Body of pancreas (tissue), 4 donors: Measurements from ENCODE around the gene G6PC3.

Source experiments
- POLR2A ChIP-seq, 3 donors: fragments of 450-650 bp; IDR thresholded peaks; one replicate each; pipeline ENCODE4 v1.6.1; 2016; ENCODE audit warnings: antibody characterized with exemption in 3 of 3, mild to moderate bottlenecking in 2 of 3
- TF ChIP-seq, protein P1 (sequence below), 7 experiments: fragments of 450-650 bp in 4 of 7; fragments of 200-600 bp in 3 of 7; sonication (generic) in 3 of 7; IDR thresholded peaks; one replicate each; pipeline ENCODE4 v1.5.1; 2016 to 2019; ENCODE audit warnings: antibody characterized with exemption in 7 of 7

DNA sequence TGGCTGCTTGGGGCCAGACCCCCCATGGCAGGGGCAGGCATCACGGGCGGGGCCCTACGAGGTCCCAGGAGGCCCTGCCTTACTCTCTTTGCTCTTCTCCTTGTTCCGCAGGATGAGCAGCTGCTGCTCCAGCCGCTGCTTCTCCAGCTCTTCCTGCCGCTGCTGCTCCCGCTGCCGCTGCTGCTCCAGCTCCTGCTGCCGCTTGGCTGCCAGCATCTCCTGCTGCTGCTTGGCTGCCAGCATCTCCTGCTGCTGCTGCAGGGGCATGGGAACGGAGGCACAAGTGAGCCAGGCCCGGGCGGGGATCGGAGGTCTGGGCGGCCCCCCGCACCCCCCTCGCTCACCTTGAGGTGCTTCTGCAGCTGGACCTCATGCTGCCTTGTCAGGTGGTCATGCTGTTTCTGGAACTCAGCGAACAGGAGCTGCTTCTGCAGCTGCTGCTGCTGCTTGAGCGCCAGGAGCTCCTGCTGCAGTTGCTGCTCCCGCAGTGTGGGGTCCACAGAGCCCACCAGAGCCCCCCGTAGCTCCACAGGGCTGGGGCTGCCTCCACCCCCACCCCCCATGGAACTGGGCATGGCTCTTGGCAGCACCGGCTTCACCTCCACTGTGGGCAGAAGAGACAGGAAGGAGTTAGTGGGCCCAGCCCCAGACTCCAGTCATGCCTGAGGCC, 22.8 kb downstream of the G6PC3 start:
- TF ChIP-seq, protein P1, sequence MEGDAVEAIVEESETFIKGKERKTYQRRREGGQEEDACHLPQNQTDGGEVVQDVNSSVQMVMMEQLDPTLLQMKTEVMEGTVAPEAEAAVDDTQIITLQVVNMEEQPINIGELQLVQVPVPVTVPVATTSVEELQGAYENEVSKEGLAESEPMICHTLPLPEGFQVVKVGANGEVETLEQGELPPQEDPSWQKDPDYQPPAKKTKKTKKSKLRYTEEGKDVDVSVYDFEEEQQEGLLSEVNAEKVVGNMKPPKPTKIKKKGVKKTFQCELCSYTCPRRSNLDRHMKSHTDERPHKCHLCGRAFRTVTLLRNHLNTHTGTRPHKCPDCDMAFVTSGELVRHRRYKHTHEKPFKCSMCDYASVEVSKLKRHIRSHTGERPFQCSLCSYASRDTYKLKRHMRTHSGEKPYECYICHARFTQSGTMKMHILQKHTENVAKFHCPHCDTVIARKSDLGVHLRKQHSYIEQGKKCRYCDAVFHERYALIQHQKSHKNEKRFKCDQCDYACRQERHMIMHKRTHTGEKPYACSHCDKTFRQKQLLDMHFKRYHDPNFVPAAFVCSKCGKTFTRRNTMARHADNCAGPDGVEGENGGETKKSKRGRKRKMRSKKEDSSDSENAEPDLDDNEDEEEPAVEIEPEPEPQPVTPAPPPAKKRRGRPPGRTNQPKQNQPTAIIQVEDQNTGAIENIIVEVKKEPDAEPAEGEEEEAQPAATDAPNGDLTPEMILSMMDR (IDR thresholded peaks at IDR 0.05), result no peak
- TF ChIP-seq POLR2A (IDR thresholded peaks at IDR 0.05), result no peak
